ENCODE measurements around the gene MASP2.
"Not testable (repeated sequence)": the region's sequence is repeated elsewhere in the genome, so short reads cannot be mapped to it uniquely, and the experiment has no call there.

MASP2 gene

DNA sequence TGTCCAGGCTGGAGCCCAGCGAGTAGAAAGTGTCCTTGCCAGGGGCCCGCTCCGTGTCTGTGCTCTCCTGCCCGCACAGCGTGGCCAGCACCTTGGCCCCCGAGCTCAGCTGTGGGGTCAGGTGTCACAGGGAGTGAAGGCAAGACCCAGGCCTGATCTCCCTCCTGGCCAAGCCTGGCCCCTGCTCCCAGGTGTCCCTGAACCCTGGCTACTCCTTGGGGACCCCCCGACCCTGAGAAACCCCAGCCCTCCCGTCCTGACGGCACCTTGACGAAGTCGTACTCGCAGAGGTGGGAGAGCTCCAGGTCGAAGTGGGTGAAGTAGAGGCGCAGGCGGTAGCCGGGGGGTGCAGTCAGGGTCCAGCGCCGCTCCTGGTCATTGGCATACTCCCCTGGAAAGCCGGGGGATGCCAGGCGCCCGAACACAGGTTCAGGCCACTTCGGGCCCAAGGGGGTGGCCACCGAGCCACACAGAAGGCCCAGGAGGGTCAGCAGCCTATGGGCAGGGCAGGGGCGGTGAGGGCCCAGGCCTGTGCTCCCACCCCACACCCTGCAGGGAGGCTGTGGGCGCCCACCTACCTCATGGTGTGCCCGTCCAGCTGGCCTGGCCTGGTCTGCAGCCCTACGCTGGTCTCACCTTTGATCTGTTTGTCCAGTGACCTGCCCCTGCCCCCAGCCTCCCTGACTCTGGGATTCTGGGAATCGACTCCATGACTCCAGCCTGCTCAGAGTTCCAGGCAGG, at the start of gene MASP2:
MASP2 (minus strand) TSS at position 615 of the 741 bp plus-strand sequence; CDS start at position 583, 32 bp downstream.
- no peak for DNase-seq

DNA sequence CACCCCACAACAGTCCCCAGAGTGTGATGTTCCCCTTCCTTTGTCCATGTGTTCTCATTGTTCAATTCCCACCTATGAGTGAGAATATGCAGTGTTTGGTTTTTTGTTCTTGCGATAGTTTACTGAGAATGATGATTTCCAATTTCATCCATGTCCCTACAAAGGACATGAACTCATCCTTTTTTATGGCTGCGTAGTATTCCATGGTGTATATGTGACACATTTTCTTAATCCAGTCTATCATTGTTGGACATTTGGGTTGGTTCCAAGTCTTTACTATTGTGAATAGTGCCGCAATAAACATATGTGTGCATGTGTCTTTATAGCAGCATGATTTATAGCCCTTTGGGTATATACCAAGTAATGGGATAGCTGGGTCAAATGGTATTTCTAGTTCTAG, 36.7 kb upstream of the MASP2 start:
- not testable (repeated sequence) for DNase-seq

DNA sequence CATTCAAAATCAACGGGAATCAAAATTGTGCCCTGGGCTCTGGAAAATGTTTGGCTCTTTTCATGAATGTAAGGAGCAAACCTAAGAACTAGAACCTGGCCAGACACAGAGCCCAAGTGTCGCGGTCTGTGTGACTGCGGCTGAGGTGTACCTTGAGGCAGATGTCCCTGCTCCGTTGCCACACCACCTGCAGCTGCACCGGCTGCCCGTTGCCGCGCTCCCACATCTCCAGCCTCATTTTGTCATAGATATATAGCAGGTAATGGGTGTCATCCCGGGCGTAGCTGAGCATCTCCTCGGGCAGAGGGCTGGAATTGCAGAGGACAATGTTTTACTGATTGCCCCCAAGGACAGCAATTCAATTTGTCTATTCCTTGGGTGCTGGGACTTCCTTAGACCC, 33.9 kb upstream of the MASP2 start:
- no peak for DNase-seq

DNA sequence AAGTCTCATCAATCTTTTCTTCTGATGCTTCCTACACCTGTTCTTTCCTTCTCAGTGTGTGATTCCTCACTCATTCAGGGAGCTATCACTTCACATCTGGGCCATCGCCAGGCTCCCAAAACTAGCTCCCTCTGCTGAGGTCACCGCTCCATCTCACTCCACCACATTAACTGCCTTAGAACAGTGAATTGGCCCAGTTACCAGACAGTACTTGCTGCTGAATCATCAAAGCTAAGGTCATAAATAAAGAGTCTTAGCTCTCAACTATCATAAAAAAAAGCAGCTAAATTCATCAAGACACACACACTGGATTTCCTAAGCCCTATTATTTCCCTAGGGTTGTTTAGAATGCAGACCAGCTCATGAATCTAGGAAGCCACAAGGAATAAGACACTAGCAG, 31.6 kb upstream of the MASP2 start:
- no peak for DNase-seq

DNA sequence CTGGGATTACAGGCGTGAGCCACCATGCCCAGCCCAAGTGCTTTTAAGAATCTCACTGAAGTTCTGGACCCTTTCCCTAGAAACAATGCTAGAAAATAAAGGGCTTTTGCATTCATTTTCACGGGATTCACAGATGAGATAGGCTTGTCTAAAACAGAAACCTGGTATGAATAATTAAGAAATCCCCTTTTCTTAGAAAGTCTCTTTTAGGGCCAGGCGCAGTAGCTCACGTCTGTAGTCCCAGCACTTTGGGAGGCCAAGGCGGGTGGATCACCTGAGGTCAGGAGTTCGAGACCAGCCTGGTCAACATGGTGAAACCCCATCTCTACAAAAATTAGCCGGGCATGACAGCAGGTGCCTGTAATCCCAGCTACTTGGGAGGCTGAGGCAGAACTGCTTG, 26.4 kb upstream of the MASP2 start:
- not testable (repeated sequence) for DNase-seq

DNA sequence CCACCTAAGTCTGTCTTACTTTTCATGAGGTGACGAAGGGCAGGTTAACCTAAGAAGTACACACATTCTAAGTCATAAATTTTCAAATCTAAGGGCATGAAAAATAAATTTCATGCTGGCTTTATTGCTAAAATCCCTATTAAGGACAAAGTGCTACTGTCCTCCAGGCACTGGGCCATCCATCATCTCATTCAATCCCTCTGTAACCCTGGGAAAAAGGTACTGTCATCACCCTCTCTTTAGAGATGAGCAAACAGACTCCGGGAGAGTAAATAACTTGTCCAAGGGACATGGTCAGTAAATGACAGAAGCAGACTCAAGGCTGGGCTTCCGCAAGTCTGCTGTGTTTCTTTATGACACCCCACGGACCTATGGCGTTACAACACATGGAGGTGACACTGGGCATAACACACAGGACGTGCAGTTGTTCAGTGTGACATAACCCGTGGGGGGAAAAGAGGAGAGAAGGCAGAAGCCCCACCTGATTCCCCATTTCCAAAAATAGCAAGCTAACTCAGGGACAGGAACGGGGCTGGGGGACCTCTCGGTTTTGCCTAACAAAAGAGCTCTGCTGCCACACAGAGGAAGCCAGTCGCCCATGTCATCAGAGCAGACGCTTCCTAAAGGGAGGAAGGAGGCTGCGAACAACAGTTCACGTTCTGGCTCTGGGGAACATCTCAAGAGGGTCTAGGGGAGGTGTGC, 25.3 kb upstream of the MASP2 start:
- DNase-seq = peak; percentile 83

DNA sequence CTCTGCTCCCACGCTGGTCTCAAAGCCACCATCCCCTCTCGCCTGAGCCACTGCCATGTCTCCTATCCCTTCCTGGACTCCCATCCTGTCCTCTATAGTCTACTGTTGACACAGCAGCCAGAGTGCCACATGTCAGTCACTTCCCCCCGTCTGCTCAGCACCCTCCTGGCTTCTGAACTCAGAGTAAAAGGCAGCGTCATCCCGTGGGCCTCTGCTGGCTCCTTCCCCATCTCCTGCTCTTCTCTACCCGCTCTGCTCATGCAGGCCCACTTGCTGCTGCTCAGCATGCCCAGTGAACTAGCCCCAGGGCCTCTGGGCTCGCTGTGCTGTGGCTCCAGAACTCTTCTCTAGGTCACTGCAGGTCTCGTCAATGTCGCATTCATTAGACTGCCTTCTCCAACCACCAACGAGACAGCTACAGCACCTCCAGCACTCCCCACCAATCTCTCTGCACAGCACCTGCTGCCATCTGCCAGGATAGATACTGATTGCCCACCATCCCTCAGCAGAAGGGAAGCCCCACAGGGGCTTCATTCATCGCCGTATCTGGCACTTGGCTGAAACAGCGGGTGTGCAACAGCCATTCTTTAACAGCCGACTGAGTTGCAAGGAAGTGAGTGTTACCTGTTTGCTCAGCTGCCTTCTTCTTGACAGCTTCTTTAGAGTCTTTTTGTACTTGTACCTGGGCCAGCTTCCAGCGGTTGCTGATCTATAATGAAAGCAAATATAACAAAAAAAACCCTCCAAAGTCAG, 24.6 kb upstream of the MASP2 start:
- peak; percentile 58 for DNase-seq

DNA sequence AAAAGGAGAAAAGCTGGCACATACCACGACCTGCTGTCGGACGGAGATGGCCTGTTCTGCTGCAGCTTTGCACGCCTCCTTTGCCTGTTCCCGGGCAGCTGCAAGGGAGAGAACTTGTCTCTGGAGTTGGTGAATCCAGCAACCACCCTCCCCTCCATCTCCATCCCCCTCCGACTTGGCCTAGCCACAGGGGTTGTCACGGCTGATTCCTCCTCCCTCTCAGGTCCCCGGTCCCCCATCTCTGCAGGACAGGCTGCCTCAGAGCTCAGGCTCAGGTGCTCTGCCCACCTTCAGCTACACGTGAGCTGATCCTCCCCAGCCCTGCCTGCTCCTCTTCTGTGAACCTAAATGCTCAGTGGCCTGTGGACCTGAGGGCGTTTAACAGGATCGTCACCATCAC, 23.8 kb upstream of the MASP2 start:
- DNase-seq = no peak

DNA sequence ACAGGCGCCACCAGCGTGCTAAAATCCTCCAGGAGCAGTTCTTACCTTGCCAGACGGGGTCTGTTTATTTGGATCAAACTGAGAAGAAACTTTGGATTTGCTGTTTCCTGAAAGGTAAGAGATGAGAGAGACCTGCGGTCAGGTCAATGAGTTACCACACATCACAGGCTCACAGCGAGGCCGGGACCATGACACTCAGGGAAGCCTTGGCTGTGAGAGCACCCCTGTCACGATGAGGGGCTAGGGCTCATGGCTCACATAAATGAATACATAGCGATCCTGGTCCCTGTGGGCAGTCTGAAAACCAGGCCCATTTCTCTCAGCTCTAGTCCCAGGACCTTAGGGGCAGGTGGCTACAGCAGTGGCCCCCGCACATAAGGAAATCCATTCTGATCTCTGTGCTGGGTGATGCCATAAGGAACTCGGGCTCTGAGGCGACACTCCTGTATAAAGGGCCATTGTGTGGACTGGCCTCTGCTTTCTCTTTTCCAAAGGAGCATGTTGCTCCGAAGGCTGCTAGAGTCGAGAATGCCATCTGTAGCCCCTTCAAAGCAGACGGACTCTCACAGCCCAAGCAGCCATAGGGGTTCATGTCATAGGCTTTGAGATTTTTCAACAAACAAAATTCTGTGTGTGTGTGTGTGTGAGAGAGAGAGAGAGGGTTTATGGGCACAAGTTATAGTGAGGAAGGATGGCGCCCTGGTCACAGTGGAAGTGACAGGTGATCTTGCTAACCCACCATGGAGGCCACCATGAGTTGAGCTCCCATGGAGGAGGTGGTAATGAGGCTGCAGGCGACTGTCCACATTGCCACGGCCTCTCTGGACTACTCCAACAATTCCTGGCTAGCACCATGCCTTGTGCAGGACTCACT, 21.8 kb upstream of the MASP2 start:
- no peak for DNase-seq

DNA sequence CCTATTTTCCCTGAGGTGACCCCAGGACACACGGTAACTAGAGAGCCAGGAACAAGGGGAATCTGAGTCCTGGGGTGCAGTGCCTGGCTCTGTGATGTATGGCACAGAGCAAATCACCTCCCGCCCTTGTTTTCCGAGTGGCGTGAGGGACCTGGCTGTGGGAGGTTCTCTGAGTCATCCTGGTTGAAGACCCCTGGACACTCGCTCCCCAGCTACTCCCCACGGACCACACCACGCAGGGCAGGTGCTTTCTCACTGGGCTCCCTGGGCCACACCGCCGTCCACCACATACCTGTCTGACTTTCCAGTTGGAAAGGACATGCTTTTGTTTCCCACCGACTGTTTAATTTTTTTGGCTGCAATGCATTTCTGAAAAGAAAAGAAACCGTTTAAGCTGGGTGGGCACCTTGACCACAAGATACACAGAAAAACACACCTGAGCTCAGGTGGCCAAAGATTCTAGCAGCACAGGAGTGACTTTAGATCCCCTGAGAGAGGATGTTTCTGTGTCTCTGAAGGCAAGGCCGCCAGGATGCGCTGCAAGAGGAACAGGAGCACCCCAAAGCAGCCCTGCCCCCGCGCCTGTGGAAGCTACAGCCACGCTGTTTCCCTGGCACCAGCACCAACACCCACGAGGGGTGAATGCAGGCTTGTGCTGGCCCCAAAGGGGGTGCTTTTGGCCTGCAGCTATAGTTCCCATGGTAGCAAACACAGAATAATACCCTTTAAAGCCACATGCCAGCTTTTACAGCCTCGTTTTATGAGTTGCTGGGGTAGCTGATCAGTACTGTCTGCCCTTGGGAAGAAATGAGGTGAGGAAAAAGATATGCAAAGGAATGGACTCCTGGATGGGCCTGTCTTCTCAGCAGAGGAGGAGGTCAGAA, 20.9 kb upstream of the MASP2 start:
- no peak for DNase-seq

DNA sequence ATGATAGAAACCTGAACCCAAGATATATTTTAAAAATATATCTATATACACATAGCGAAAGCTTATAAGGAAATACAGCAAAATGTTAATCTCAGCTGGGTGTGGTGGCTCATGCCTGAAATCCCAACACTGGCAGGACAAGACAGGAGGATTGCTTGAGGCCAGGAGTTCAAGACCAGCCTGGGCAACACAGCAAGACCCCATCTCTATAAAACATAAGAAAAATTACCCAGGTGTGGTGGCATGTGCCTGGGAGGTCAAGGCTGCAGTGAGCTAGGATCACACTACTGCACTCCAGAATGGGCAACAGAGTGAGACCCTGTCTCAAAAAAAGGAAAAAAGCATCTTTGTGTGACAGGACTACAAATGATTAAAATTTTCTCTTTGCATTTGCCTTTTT, 18.8 kb upstream of the MASP2 start:
- DNase-seq = no peak

DNA sequence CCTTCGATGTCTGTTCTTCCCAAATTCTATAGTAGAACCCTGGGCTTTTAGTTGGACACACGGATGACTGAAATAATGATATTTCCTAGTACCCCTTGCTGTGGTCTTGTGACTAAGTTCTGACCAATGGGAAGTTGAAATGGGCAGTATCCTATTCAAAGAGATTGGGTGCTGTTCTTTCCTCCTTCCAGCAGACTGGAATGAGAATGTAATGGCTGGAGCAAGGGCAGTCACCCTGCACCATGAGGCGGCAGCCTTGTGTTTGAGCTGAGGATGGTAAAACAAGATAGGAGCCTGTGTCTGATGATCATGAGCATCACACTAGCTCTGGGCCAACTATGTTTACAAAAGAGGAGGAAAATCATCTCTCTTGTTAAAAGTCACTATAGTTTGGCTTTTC, 17.9 kb upstream of the MASP2 start:
- no peak for DNase-seq

DNA sequence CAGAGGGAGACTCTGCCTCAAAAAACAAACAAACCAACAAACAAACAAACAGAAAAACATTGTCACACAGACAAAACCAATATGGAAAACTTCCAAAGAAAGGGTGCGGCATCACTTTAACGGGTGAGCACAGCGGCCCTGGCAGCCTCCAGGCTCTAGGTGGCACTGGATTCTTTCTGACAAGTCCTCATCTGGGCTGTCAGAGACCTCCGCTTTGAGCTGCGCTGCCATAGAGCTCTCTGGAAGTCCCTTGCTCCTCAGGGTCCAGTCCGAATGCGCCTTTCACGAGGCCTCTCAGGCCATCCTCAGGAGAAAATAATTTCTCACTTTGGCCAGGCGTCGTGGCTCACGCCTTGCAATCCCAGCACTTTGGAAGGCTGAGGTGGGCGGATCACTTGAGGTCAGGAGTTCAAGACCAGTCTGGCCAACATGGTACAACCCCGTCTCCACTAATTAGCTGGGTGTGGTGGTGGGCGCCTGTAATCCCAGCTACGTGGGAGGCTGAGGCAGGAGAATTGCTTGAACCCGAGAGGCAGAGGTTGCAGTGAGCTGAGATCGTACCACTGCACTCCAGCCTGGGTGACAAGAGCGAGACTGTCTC, 17.0 kb upstream of the MASP2 start:
- DNase-seq = not testable (repeated sequence)

DNA sequence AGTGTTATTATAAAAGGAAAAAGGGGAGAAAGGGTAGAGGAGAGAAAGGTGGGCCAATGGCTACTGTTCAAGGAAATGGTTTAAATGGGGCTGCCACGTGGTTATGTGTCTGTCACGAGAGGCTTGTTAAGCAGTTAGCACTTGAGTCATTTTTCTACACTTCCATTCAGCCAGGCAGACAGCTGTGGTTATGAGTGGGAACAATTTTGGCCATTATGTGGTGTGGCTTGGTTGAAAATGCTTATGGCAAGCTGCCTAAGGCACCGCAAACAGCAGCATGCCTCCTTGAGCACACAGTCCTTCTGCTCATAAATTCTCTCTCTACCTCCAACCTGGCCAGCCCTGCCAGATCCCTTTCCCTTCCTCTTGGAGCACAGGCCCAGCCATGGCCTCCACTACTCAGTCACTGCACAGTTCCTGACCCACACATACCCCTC, 15.9 kb upstream of the MASP2 start:
- DNase-seq = no peak

DNA sequence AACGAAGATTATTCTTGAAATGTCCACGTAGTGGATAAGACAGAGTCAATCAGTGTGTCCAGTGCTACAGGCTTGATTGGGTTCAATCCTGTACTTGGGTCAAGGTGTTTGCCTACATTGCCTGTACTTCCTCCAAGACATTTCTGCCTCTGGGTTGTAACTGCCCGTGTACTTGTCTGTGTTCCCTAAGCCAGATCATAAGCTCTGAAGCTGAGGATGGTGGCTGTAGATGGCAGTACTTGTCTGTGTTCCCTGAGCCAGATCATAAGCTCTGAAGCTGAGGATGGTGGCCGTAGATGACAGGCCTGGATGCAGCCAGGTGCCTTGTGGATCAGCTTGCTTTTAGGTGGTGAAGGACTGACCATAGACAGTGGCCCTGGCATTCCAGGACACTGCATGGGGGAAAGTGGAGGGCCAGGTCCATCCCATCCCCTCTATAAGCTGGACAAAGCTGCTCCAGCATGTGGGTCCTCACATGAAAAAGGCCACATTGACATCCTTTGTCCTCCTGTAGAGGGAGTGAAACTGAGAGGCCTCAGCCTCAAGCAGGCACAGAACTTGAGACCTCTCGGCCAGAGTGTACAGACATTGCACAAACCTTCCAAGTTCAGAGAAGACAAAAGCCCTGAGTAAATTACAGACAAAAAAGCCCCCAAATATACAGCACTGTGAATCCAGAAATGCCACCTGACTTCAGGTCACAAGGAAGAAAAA, 14.8 kb upstream of the MASP2 start:
- no peak for DNase-seq

DNA sequence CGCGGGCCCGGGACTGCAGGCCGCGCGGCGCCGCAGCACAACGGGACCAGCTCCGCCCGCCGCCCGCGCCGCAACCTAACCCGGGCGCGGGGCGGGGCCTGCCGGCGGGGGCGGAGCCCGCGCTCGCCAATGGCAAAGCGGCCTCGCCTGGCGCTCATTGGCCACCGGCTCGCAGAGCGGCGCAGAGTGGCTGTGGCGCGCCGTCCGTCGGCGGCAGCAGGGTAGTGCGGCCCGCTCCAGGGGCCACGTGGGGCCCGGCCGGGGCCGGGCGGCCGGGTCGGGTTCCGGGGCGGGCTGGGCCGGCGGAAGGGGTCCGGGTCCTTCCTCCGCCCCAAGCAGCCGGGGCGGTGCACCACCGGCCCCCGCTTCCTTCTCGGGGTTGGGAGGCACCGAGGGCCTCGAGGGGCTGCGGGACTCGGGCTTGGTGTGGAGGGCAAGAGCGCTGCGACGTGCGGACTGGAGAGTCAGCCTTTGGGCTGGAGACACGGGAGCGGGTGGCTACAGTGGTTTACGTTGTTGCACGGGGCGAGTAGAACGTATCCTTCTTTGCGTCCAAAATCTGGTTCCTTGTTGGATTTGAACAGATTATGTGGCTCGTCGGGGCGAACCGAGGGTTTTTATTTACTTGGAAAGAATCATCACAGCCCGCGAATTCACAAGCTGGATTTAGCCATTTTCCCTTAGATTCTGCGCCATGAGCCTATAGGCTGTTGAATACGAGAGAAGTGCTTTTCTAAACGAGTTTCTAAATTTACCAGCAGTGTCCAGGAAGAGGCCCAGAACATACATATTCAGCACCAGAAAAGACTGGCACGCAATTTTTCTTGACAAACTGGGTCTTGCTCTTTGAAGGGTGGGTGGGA, 13.2 kb upstream of the MASP2 start, which contains the start of gene SRM:
SRM (minus strand) TSS at position 51 of the 863 bp plus-strand sequence. CDS start 75 bp downstream, outside the sequence.
- DNase-seq = peak; percentile 99

DNA sequence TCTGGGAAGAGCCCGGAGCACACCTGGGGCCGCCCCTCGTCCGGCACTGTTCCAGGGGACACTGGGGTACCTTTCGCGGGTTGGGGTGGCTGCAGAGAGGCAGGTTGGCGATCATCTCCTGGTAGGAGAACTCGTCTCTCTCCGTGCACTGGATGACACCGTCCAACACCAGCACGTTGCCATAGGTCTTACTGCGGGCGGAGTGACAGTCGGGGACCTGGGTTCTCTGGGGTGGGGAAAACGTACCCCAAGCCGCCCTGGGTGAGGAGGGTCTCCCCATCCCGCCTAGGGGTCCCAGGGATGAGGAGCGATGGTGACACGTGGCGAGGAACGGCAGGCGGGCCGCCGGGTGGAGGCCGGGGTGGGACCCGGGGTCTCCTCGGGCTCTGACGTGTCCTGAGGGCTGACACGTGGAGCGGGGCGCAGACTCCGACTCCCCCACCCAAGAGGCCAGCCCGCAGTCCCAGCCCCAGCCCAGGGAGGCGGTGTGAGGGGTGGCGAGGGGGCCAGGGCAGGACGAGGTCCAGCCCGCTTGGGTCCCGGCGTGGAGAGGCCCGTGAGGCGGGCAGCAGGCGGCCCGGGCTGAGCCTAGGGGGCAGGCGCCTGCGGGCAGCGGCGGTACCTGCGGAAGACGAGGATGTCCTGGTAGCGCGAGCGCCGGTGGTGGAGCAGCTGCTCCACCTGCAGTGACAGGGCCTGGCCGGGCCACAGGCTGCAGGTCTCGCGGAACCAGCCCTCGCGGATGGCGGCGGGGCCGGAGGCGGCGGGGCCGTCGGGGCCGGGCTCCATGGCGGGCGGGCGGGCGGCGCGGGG, 12.3 kb upstream of the MASP2 start:
- no peak for DNase-seq

DNA sequence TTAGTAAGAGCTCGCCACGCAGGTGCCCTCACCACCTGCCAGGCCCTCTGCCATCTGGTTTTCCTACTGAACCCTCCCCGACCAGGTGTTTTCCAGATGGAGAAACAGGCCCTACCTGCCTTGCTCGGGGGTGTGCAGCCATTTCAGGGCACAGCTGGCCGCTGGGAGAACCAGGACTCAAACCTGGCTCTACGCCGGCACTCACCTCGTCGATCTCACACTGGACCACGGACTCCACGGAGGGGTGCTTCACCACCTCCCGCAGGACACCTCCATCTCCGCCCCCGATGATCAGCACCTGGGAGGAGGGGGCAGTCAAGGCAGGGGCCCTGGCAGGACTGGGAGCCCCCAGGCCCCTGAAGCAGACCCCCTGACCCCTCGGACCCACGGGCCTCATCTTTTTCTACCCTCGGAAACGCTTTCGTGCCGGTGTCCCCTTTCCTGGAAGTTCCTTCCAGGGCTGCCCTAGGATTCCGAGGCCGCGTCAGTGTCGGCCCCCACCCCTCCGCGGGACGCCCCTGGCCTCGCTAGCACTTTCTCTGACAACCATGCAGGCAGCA, 11.6 kb upstream of the MASP2 start:
- peak; percentile 92 for DNase-seq
